Testis (tissue), 3 donors: Measurements from ENCODE around the gene PRTFDC1. TPM values are rescaled to one million over a fixed set of nuclear protein-coding genes. Genes with fewer than 3 reads are reported as not detected.

Source experiments
- DNase-seq: peaks from one replicate; pipeline ENCODE4 v3.0.0-alpha.2; 2019
- H3K27ac ChIP-seq, 2 donors: fragments of 200-600 bp; sonication (generic); one replicate each; pipeline ENCODE4 v1.5.1; 2019
- H3K27me3 ChIP-seq: fragments of 200-600 bp; sonication (generic); one replicate; pipeline ENCODE4 v1.5.1; 2019
- H3K36me3 ChIP-seq: fragments of 200-600 bp; sonication (generic); one replicate; pipeline ENCODE4 v1.5.1; 2017; ENCODE audit warnings: low read depth; ENCODE audit errors: missing control alignments
- H3K4me1 ChIP-seq: fragments of 200-600 bp; sonication (generic); one replicate; pipeline ENCODE4 v1.5.1; 2019
- H3K4me3 ChIP-seq, 2 donors: fragments of 200-600 bp; sonication (generic); one replicate each; pipeline ENCODE4 v1.5.1; 2017 to 2019
- H3K9me3 ChIP-seq: fragments of 200-600 bp; sonication (generic); one replicate; pipeline ENCODE4 v1.5.1; 2017
- POLR2A ChIP-seq: fragments of 450-650 bp; IDR thresholded peaks from one replicate; pipeline ENCODE4 v1.6.1; 2017; ENCODE audit warnings: antibody characterized with exemption, mild to moderate bottlenecking, moderate library complexity
- WGBS, 2 donors: methylation state at CpG; one replicate each; pipeline ENCODE4 v1.1.5; 2018; 5-methylcytosine and 5-hydroxymethylcytosine counted together
- intact Hi-C: fragments of 100-400 bp; cut with DNase I; formaldehyde crosslinking; loops from one replicate; pipeline ENCODE4 v1.15.1; 2023; ENCODE audit warnings: low total_unique reads
- polyA plus RNA-seq: library from polyadenylated mRNA; stranded (reverse); fragments of 350-450 nt; fragmentation: Illumina TruSeq; extraction: RNeasy Lipid Tissue Mini Kit (QIAGEN cat#74804); gene quantifications from one replicate; pipeline ENCODE4 v1.2.3, GENCODE V29; 2014; ENCODE audit warnings: low read depth, low replicate concordance; ENCODE audit not compliant: insufficient read depth
- total RNA-seq, 2 donors: library from RNA; depleted of rRNA; stranded (reverse); fragments of >200 nt; gene quantifications; one replicate each; pipeline ENCODE4 v1.2.3, GENCODE V29; 2016
- TF ChIP-seq, protein P1 (sequence below), 3 experiments: fragments of 450-650 bp in 2 of 3; fragments of 200-600 bp in 1 of 3; sonication (generic) in 1 of 3; IDR thresholded peaks; one replicate each; pipeline ENCODE4 v1.5.1; 2016 to 2019; ENCODE audit warnings: antibody characterized with exemption in 3 of 3, mild to moderate bottlenecking in 2 of 3, moderate library complexity in 1 of 3

The PRTFDC1 gene
- total and polyA plus RNA-seq, 3 donors from 2014 or later, result 1.2 to 3.5 (median 2.7) TPM

DNA sequence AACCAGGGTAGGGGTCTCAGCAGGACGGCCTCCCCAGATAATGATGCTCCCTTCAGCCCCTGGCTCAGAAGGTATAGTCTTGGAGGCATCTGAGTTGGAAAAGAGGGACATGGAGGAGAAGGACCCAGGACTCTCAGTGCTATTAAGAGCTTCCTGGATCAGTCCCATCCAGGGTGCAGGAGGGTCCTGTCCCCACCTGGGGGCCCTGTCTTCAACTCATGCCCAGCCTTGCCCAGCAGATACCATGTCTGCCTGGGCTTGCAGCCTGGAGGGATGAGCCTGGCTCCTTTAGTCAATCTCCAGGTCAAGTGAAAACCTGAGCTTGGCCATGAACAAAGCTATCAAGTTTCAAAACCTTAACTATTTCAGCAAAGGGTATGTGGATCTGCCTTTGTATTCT is 67.6 kb downstream of the PRTFDC1 start:
- no peak for TF ChIP-seq POLR2A
- TF ChIP-seq, protein P1, sequence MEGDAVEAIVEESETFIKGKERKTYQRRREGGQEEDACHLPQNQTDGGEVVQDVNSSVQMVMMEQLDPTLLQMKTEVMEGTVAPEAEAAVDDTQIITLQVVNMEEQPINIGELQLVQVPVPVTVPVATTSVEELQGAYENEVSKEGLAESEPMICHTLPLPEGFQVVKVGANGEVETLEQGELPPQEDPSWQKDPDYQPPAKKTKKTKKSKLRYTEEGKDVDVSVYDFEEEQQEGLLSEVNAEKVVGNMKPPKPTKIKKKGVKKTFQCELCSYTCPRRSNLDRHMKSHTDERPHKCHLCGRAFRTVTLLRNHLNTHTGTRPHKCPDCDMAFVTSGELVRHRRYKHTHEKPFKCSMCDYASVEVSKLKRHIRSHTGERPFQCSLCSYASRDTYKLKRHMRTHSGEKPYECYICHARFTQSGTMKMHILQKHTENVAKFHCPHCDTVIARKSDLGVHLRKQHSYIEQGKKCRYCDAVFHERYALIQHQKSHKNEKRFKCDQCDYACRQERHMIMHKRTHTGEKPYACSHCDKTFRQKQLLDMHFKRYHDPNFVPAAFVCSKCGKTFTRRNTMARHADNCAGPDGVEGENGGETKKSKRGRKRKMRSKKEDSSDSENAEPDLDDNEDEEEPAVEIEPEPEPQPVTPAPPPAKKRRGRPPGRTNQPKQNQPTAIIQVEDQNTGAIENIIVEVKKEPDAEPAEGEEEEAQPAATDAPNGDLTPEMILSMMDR (IDR thresholded peaks at IDR 0.05), result no peak
- Histone ChIP-seq H3K4me1 (no peaks in the 10 kb centered on the region), H3K27ac (no peak overlapping the region), H3K9me3 (no peaks in the 10 kb centered on the region), H3K36me3 (no peaks in the 10 kb centered on the region), H3K27me3 (no peaks in the 10 kb centered on the region), H3K4me3 (no peak overlapping the region)
- 82 to 100% methylated on average over 1 of the region's 1 CpG for WGBS, 2 donors
- no peak for DNase-seq
- intact Hi-C loops, result no loop called here

DNA sequence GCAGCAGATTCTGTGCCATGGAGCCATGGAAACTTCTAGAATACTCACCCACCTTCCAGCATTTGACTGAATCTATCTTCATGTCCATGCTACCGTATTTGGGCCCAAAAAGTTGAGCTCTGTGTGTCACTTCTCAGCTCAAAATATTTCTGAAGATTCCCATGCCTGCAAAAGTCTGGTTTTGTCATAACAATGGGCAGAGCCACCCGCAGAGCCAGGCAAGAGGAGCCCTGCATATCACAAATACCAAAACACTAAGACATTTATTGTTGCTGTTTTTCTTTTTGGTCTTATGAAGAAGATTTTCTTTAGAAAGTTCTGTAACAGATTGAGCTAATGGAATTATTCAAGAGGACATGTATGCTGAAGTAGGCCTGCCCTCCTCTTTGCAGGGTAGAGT is 68.1 kb downstream of the PRTFDC1 start:
- 97 to 98% methylated on average over 2 of the region's 2 CpGs for WGBS, 2 donors
- Histone ChIP-seq H3K9me3 (no peaks in the 10 kb centered on the region), H3K4me3 (no peak overlapping the region)

DNA sequence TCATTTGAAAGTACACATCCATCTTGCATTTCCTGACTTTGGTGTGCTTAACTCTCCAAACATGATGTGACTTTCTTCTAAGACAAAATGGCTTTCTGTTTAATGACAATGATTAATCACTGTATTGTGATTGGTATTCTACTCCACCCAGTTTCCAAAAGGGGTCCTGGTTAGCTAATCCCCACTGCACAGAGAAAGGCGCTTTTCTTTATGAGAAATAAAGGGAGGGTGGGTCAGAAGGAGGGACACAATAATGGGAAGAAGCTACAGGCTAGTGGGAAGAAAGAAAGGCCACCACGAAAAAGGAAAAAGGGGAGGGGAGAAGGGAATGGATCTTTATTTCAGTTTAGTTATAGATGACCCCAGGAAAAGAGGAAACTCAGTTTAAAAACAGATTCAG is 69.2 kb downstream of the PRTFDC1 start:
- no peak for TF ChIP-seq POLR2A
- TF ChIP-seq, protein P1 (IDR thresholded peaks at IDR 0.05), result no peak
- H3K27ac ChIP-seq, result no peak overlapping the region
- WGBS, 2 donors, result 57 to 81% methylated on average over 2 of the region's 2 CpGs
- no peaks in the 10 kb centered on the region for H3K4me1 ChIP-seq
- no peaks in the 10 kb centered on the region for H3K9me3 ChIP-seq
- no peaks in the 10 kb centered on the region for H3K36me3 ChIP-seq
- H3K4me3 ChIP-seq, result no peak overlapping the region
- no peak for DNase-seq
- intact Hi-C loops, result no loop called here
- H3K27me3 ChIP-seq, result no peaks in the 10 kb centered on the region

More for the DNA sequence above, 68.1 kb downstream of the PRTFDC1 start:
- Histone ChIP-seq H3K36me3 (no peaks in the 10 kb centered on the region), H3K27me3 (no peaks in the 10 kb centered on the region), H3K27ac (no peak overlapping the region), H3K4me1 (no peaks in the 10 kb centered on the region)
- TF ChIP-seq, protein P1 (IDR thresholded peaks at IDR 0.05), result no peak
- no peak for TF ChIP-seq POLR2A
- intact Hi-C loops, result no loop called here
- no peak for DNase-seq

DNA sequence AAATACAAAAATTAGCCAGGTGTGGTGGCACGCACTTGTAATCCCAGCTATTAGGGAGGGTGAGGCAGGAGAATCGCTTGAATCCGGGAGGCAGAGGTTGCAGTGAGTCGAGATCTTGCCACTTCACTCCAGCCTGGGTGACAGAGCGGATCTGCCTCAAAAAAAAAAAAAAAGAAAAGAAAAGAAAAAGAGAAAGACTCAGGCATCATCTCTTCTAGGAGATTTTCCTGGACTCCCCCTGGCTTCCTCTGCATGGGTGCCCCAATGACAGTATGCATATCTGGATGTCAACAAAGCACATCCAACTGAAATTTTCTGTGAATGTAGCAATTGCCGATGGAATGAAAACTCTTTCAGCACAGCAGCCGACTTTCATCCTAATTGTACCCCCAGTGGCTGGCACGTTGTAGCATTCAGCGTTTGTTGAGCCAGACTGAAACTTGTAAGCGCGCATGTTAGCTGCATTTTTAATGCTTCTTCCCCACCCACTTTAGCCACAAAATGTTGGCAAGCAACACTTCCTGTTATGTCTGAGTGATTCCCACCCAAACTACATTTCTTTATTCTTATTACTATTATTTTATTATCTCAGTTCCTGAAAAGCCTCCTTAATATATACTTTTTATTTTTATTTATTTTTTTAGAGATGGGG is 70.2 kb downstream of the PRTFDC1 start:
- intact Hi-C loops, result no loop called here
- Histone ChIP-seq H3K36me3 (no peaks in the 10 kb centered on the region), H3K4me1 (no peaks in the 10 kb centered on the region), H3K27ac (no peak overlapping the region), H3K9me3 (no peaks in the 10 kb centered on the region), H3K4me3 (no peak overlapping the region), H3K27me3 (no peaks in the 10 kb centered on the region)
- no peak for DNase-seq
- TF ChIP-seq POLR2A, result no peak
- TF ChIP-seq, protein P1 (IDR thresholded peaks at IDR 0.05), result no peak
- WGBS, 2 donors, result 83 to 86% methylated on average over 11 of the region's 11 CpGs

DNA sequence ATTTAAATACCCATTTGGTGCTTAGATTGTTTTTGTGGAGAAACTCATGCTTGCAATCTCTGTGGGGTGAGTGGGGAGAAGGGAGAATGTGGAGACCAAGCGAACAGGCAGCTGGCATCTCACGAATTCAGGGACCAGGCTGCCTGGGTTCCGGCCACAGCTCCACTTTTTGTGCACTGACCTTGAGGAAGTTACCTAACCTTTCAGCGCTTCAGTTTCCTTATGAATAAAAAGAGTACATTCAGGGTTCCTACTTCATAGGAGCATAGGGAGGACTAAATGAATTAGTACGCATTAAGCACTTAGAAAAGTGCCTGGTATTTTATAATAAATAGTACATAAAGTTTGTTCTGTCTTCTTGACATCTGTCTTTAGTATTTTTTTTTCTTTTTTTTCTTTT is 72.5 kb downstream of the PRTFDC1 start:
- WGBS, 2 donors, result 89 to 93% methylated on average over 5 of the region's 5 CpGs
- no peak overlapping the region for H3K27ac ChIP-seq
- H3K9me3 ChIP-seq, result no peaks in the 10 kb centered on the region
- intact Hi-C loops, result no loop called here
- H3K4me1 ChIP-seq, result no peaks in the 10 kb centered on the region
- no peak for DNase-seq
- H3K27me3 ChIP-seq, result no peaks in the 10 kb centered on the region
- no peak for TF ChIP-seq POLR2A
- TF ChIP-seq, protein P1 (IDR thresholded peaks at IDR 0.05), result no peak
- H3K4me3 ChIP-seq, result no peak overlapping the region
- H3K36me3 ChIP-seq, result no peaks in the 10 kb centered on the region
